Left cardiac atrium (tissue), 4 donors: ENCODE data around the gene GABRG2. TPM values are rescaled to one million over a fixed set of nuclear protein-coding genes. Genes with fewer than 3 reads are reported as not detected.

Source experiments
- ATAC-seq, 2 donors: fragments of 200-7000 bp; cut with Tn5 transposase; one replicate each; pipeline ENCODE4 v1.9.1; 2020; ENCODE audit warnings: mild to moderate bottlenecking in 2 of 2, moderate library complexity in 2 of 2
- DNase-seq: peaks from one replicate; pipeline ENCODE4 v3.0.0-alpha.2; 2020
- intact Hi-C, 2 donors: fragments of 100-400 bp; cut with DNase I; formaldehyde crosslinking; loops; one replicate each; pipeline versions ENCODE4 v1.14.1 to v1.15.1; 2022 to 2023
- total RNA-seq, 2 donors: library from RNA; stranded (reverse); fragmentation: NEBNext Ultra II Directional; extraction: Animal tissue kit (Norgen Biotek cat#: 25700); gene quantifications; one replicate each; pipeline ENCODE4 v1.2.1, GENCODE V29; 2021
- donor health status: DM: no; HTN: yes; CAD: no.
- donor health status: DM: no; HTN: yes; CAD: no; lungs with severe emphysema.
- donor health status: DM: yes; HTN: yes; CAD: no.
- donor health status: Dilated cardiomyopathy.

The GABRG2 gene
- total RNA-seq, 2 donors from 2014 or later, result not detected

- DNase-seq, result no peak
- ATAC-seq, result no peak
- intact Hi-C loops, result no loop called here
These were observed 106.9 kb downstream of the GABRG2 start for GRCh38 chr5:162174358-162174974.

GRCh38 chr5:162187371-162187770 lies 119.8 kb downstream of the GABRG2 start:
- DNase-seq (no peak), ATAC-seq (no peak)
- intact Hi-C loops, result no loop called here

GRCh38 chr5:162189719-162190118 lies 122.1 kb downstream of the GABRG2 start:
- DNase-seq, result no peak
- intact Hi-C loops, result no loop called here
- ATAC-seq, result no peak

- intact Hi-C loops, result no loop called here
- no peak for DNase-seq
- no peak for ATAC-seq
These were observed 125.4 kb downstream of the GABRG2 start for GRCh38 chr5:162193012-162193411.

GRCh38 chr5:162196351-162196750 lies 128.8 kb downstream of the GABRG2 start:
- intact Hi-C loops, result no loop called here
- ATAC-seq (no peak), DNase-seq (no peak)

- DNase-seq (no peak), ATAC-seq (no peak)
- intact Hi-C loops, result no loop called here
These were observed 134.8 kb downstream of the GABRG2 start for GRCh38 chr5:162202285-162202880.

Other genes starting within 250 kb of the GABRG2 start
- not detected for gene GABRA1, start 219.7 kb upstream of the GABRG2 start, total RNA-seq